Right lobe of liver (tissue), 4 donors: ENCODE measurements around the gene LHFPL6.

Experiments
- CTCF ChIP-seq, 4 donors: fragments of 200-600 bp in 3 of 4; fragments of 450-650 bp in 1 of 4; IDR thresholded peaks; one replicate each; pipeline versions ENCODE4 v1.5.1 to v1.8.0; 2016 to 2022; ENCODE audit warnings: antibody characterized with exemption in 4 of 4, mild to moderate bottlenecking in 2 of 4
- POLR2A ChIP-seq: fragments of 450-650 bp; IDR thresholded peaks from one replicate; pipeline ENCODE4 v1.6.1; 2017; ENCODE audit warnings: antibody characterized with exemption, mild to moderate bottlenecking
- donor health status: DM: no; HTN: no; CAD: no.
- donor health status: DM: no; HTN: no; CAD: no.
- donor health status: DM: no; HTN: yes; CAD: no.

DNA sequence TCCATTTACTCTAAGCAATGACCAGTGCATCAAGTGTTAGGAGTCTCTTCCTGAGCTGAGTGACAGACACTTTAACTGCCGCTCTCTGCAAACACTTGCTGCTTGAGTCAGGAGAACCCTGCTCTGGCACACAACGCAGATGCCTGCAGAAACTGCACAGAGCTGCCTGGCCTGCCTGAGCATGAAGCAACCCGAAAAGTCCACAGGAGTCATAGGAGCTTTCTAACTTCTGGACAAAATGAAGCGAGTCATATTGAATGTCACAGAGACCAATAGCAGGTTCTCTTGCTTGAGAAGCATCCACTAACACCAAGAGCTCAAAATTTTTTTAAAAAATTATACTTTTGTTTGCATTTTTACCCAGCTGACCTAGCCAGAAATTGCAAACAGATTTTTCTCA is 232.4 kb downstream of the LHFPL6 start:
- TF ChIP-seq CTCF (IDR thresholded peaks at IDR 0.05) (no peak), POLR2A (no peak)
